ENCODE measurements around the gene CLEC20A.

The CLEC20A gene

GRCh38 chr1:178457651-178458050, 39.1 kb downstream of the CLEC20A start:
- H3K4me3 ChIP-seq (ENCODE audit: insufficient read length, low read depth) = no peak overlapping the region
- H3K4me1 ChIP-seq (ENCODE audit: insufficient read depth, insufficient read length) = no peaks in the 10 kb centered on the region
- no peaks in the 10 kb centered on the region for H3K9me3 ChIP-seq (ENCODE audit: insufficient read depth, low read length)
- DNase-seq (ENCODE audit: low read depth, low spot score) = no peak
- H3K36me3 ChIP-seq (ENCODE audit: insufficient read depth, insufficient read length, low read length) = peaks cover 28% of the 10 kb centered on the region
- no peaks in the 10 kb centered on the region for H3K27me3 ChIP-seq (ENCODE audit: insufficient read depth, insufficient read length)
- H3K9ac ChIP-seq (ENCODE audit: insufficient read length, low read depth) = no peak overlapping the region
- TF ChIP-seq ZNF274 (IDR thresholded peaks at IDR 0.05; ENCODE audit: low read depth, low read length) = no peak
- no peak for TF ChIP-seq YY1 (IDR thresholded peaks at IDR 0.05; ENCODE audit: insufficient read depth, insufficient read length)
- TF ChIP-seq SUZ12 (IDR thresholded peaks at IDR 0.05; ENCODE audit: extremely low read depth, insufficient read depth, insufficient read length) = no peak

GRCh38 chr1:178456472-178456871, 40.3 kb downstream of the CLEC20A start:
- no peak overlapping the region for H3K9ac ChIP-seq (ENCODE audit: insufficient read length, low read depth)
- peaks cover 36% of the 10 kb centered on the region for H3K36me3 ChIP-seq (ENCODE audit: insufficient read depth, insufficient read length, low read length)
- no peak for DNase-seq (ENCODE audit: low read depth, low spot score)
- no peak for TF ChIP-seq YY1 (IDR thresholded peaks at IDR 0.05; ENCODE audit: insufficient read depth, insufficient read length)
- no peak for TF ChIP-seq SUZ12 (IDR thresholded peaks at IDR 0.05; ENCODE audit: extremely low read depth, insufficient read depth, insufficient read length)
- no peak for TF ChIP-seq ZNF274 (IDR thresholded peaks at IDR 0.05; ENCODE audit: low read depth, low read length)
- H3K4me3 ChIP-seq (ENCODE audit: insufficient read length, low read depth) = no peak overlapping the region
- H3K27me3 ChIP-seq (ENCODE audit: insufficient read depth, insufficient read length) = no peaks in the 10 kb centered on the region
- no peaks in the 10 kb centered on the region for H3K4me1 ChIP-seq (ENCODE audit: insufficient read depth, insufficient read length)
- no peaks in the 10 kb centered on the region for H3K9me3 ChIP-seq (ENCODE audit: insufficient read depth, low read length)

DNA sequence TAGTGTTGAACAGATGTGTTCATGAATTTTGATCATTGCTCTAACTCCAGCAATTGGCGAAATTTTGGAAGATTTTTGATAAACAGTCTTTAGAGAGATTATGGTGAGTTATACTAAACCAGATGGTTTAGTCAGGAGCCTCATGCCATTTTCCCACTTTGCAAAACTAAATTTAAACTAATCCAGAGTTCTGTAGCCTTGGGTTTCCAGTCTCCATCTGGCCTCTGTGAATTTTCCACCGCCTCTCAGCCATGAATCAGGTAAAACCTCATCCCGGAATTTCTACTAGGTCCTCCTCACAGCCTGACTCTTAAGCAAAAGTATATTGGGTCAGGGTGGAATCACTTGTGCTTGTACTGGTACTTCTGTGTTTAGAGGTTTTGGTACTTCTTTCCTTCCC, 44.8 kb downstream of the CLEC20A start:
- Histone ChIP-seq H3K27me3 (ENCODE audit: insufficient read depth, insufficient read length) (no peaks in the 10 kb centered on the region), H3K9ac (ENCODE audit: insufficient read length, low read depth) (no peak overlapping the region), H3K36me3 (ENCODE audit: insufficient read depth, insufficient read length, low read length) (peaks cover 16% of the 10 kb centered on the region), H3K4me3 (ENCODE audit: insufficient read length, low read depth) (no peak overlapping the region), H3K4me1 (ENCODE audit: insufficient read depth, insufficient read length) (no peaks in the 10 kb centered on the region), H3K9me3 (ENCODE audit: insufficient read depth, low read length) (no peaks in the 10 kb centered on the region)
- DNase-seq (ENCODE audit: low read depth, low spot score) = no peak
- TF ChIP-seq SUZ12 (IDR thresholded peaks at IDR 0.05; ENCODE audit: extremely low read depth, insufficient read depth, insufficient read length) (no peak), YY1 (IDR thresholded peaks at IDR 0.05; ENCODE audit: insufficient read depth, insufficient read length) (no peak), ZNF274 (IDR thresholded peaks at IDR 0.05; ENCODE audit: low read depth, low read length) (no peak)

- H3K4me3 ChIP-seq (ENCODE audit: insufficient read length, low read depth) = no peak overlapping the region
- DNase-seq (ENCODE audit: low read depth, low spot score) = no peak
- TF ChIP-seq ZNF274 (IDR thresholded peaks at IDR 0.05; ENCODE audit: low read depth, low read length) (no peak), YY1 (IDR thresholded peaks at IDR 0.05; ENCODE audit: insufficient read depth, insufficient read length) (no peak), SUZ12 (IDR thresholded peaks at IDR 0.05; ENCODE audit: extremely low read depth, insufficient read depth, insufficient read length) (no peak)
- H3K36me3 ChIP-seq (ENCODE audit: insufficient read depth, insufficient read length, low read length) = peaks cover 13% of the 10 kb centered on the region
- no peak overlapping the region for H3K9ac ChIP-seq (ENCODE audit: insufficient read length, low read depth)
- H3K27me3 ChIP-seq (ENCODE audit: insufficient read depth, insufficient read length) = no peaks in the 10 kb centered on the region
- H3K4me1 ChIP-seq (ENCODE audit: insufficient read depth, insufficient read length) = no peaks in the 10 kb centered on the region
- H3K9me3 ChIP-seq (ENCODE audit: insufficient read depth, low read length) = no peaks in the 10 kb centered on the region
Observed at GRCh38 chr1:178451529-178451928, 45.2 kb downstream of the CLEC20A start.

DNA sequence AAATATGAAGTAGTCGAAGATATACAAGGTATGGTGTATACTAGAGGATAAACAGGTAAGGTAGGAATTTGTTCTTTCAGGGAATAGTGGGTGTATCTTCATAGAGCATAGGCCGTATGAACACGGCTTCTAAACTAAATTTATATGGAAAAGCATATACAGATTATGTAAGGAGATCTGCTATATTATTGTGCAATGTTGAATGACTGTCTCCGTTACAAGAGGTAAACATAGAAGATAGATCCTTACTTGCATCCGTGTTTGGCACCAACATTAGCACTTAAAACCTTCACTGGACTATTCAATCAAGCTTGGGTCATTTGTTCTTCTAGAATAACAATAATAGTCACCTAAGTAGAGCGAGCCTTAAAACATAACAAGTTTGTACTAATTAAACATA, 45.9 kb downstream of the CLEC20A start:
- Histone ChIP-seq H3K4me1 (ENCODE audit: insufficient read depth, insufficient read length) (no peaks in the 10 kb centered on the region), H3K9ac (ENCODE audit: insufficient read length, low read depth) (no peak overlapping the region), H3K4me3 (ENCODE audit: insufficient read length, low read depth) (no peak overlapping the region), H3K36me3 (ENCODE audit: insufficient read depth, insufficient read length, low read length) (peaks cover 15% of the 10 kb centered on the region), H3K27me3 (ENCODE audit: insufficient read depth, insufficient read length) (no peaks in the 10 kb centered on the region), H3K9me3 (ENCODE audit: insufficient read depth, low read length) (no peaks in the 10 kb centered on the region)
- no peak for DNase-seq (ENCODE audit: low read depth, low spot score)
- no peak for TF ChIP-seq ZNF274 (IDR thresholded peaks at IDR 0.05; ENCODE audit: low read depth, low read length)
- TF ChIP-seq YY1 (IDR thresholded peaks at IDR 0.05; ENCODE audit: insufficient read depth, insufficient read length) = no peak
- TF ChIP-seq SUZ12 (IDR thresholded peaks at IDR 0.05; ENCODE audit: extremely low read depth, insufficient read depth, insufficient read length) = no peak

GRCh38 chr1:178442925-178443324, 53.8 kb downstream of the CLEC20A start:
- no peaks in the 10 kb centered on the region for H3K4me1 ChIP-seq (ENCODE audit: insufficient read depth, insufficient read length)
- H3K9me3 ChIP-seq (ENCODE audit: insufficient read depth, low read length) = no peaks in the 10 kb centered on the region
- H3K27me3 ChIP-seq (ENCODE audit: insufficient read depth, insufficient read length) = no peaks in the 10 kb centered on the region
- no peak overlapping the region for H3K4me3 ChIP-seq (ENCODE audit: insufficient read length, low read depth)
- DNase-seq (ENCODE audit: low read depth, low spot score) = no peak
- TF ChIP-seq ZNF274 (IDR thresholded peaks at IDR 0.05; ENCODE audit: low read depth, low read length) (no peak), YY1 (IDR thresholded peaks at IDR 0.05; ENCODE audit: insufficient read depth, insufficient read length) (no peak), SUZ12 (IDR thresholded peaks at IDR 0.05; ENCODE audit: extremely low read depth, insufficient read depth, insufficient read length) (no peak)
- peaks cover 46% of the 10 kb centered on the region for H3K36me3 ChIP-seq (ENCODE audit: insufficient read depth, insufficient read length, low read length)
- H3K9ac ChIP-seq (ENCODE audit: insufficient read length, low read depth) = no peak overlapping the region

DNA sequence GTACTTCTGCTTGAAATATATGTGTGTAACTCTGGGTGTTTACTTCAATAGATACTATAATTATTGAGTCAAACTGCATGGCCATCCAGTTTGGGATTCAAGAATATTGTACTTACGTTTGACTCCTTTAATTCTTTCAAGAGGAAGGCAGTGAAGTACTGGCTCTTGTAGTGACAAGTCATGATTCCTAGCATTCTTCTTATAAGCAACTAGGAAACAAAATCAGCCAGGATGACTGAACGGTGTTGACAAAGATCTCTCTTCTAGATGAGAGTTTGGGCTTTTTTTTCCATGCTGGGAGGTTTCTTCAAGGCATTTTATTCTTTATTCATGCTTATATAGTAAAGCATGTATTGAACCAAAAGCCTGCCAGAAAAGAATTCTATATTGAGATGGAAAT, 58.3 kb downstream of the CLEC20A start:
- Histone ChIP-seq H3K36me3 (ENCODE audit: insufficient read depth, insufficient read length, low read length) (peaks cover 24% of the 10 kb centered on the region), H3K4me1 (ENCODE audit: insufficient read depth, insufficient read length) (no peaks in the 10 kb centered on the region), H3K27me3 (ENCODE audit: insufficient read depth, insufficient read length) (no peaks in the 10 kb centered on the region), H3K4me3 (ENCODE audit: insufficient read length, low read depth) (no peak overlapping the region), H3K9me3 (ENCODE audit: insufficient read depth, low read length) (no peaks in the 10 kb centered on the region), H3K9ac (ENCODE audit: insufficient read length, low read depth) (no peak overlapping the region)
- TF ChIP-seq SUZ12 (IDR thresholded peaks at IDR 0.05; ENCODE audit: extremely low read depth, insufficient read depth, insufficient read length) = no peak
- DNase-seq (ENCODE audit: low read depth, low spot score) = no peak

DNA sequence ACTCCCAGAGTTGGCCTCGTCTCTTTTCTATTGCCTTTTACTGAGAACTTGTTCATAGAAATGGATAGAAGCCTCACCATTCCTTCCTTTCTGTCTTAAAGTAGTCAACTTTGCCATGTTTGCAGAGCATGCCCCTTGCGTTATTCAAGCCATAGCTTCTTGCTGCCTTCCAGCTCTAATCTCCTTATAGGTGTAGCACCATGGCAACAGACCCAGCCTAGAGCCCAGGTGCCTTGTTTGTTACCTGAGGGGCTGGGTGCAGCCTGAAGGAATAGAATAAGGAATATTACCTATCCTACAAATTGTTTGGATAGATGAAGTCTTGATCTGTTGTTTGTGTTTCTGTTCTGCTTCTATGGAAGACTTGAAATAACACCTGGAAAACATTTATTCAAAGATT, 59.9 kb downstream of the CLEC20A start:
- no peaks in the 10 kb centered on the region for H3K4me1 ChIP-seq (ENCODE audit: insufficient read depth, insufficient read length)
- no peak overlapping the region for H3K4me3 ChIP-seq (ENCODE audit: insufficient read length, low read depth)
- no peak for DNase-seq (ENCODE audit: low read depth, low spot score)
- H3K9ac ChIP-seq (ENCODE audit: insufficient read length, low read depth) = no peak overlapping the region
- TF ChIP-seq ZNF274 (IDR thresholded peaks at IDR 0.05; ENCODE audit: low read depth, low read length) (no peak), SUZ12 (IDR thresholded peaks at IDR 0.05; ENCODE audit: extremely low read depth, insufficient read depth, insufficient read length) (no peak), YY1 (IDR thresholded peaks at IDR 0.05; ENCODE audit: insufficient read depth, insufficient read length) (no peak)
- H3K9me3 ChIP-seq (ENCODE audit: insufficient read depth, low read length) = no peaks in the 10 kb centered on the region
- no peaks in the 10 kb centered on the region for H3K27me3 ChIP-seq (ENCODE audit: insufficient read depth, insufficient read length)
- H3K36me3 ChIP-seq (ENCODE audit: insufficient read depth, insufficient read length, low read length) = peaks cover 11% of the 10 kb centered on the region

Data from NT2/D1 (cell line).